ENCODE measurements around the gene WBP2NL.
A peak's percentile ranks its signal among the peaks of the same experiment; 100 is the strongest.
"Not testable (repeated sequence)": the region's sequence is repeated elsewhere in the genome, so short reads cannot be mapped to it uniquely, and the experiment has no call there.

Gene WBP2NL

DNA sequence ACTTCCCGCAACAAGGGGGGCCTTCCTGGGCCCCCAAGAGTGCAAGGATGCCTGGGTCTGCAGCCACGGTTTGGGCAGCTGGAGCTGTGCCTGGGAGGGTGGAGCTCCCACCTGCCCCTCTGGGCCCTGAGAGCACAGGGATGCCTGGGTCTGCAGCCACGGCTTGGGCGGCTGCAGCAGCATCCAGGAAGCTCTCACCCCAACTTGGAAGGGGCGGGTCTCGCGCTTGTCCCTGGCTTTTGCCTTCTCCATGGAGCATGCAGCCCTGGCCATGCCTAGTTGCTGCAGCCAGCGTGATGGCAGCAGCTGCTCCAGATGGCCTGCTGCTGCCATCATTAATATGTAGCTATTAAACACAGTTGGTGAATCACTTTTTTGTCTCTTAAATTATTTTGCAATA is 36.7 kb downstream of the WBP2NL start:
- no peak for DNase-seq

DNA sequence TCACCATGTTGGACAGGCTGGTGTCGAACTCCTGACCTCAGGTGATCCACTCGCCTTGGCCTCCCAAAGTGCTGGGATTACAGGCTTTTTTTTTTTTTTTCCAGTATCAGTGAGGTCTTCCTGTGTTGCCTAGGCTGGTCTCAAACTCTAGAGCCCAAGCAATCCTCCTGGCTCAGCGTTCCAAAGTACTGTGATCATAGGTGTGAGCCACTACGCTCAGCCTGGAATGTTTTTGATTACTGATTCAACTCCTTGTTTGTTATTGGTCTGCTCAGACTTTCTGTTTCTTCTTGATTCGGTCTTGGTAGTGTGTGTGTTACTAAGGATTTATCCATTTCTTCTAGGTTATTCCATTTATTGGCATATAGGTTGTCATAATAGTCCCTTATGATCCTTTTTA is 40.7 kb downstream of the WBP2NL start:
- DNase-seq, result peak; percentile 6

DNA sequence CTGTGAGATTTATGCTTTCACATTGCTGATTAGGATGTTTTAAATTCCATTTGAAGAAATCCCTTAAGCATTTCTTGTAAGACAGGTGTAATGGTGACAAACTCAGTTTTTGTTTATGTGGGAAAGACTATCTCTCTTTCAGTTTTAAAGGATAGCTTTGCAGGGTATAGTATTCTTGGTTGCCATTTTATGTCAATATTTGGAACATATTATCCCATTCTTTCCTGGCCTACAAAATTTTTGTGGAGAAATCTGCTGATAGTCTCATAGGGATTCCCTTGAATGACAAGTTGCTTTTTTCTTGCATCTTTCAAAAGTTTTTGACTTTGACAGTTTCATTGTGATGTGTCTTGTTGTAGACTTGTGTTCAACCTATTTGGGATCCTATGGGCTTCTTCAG is 43.2 kb downstream of the WBP2NL start:
- no peak for DNase-seq

DNA sequence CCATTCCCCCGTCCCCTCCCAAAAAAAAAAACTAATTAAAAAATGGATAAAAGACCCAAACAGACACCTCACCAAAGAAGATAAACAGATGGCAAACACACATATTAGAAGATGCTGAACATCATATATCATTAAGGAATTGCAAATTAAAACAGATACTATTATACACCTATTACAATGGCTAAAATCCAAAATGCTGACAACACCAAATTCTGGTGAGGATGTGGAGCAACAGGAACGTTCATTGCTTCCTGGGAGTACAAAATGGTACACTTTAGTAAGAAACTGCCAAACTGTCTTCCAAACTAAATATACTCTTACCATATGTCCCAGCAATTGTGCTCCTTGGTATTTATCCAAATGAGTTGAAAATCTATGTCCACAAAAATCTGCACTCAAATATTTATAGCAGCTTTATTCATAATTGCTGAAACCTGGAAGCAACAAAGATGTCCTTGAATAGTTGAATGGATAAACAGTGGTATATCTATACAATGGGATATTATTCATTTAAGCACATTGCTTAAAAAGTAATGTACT is 52.1 kb downstream of the WBP2NL start:
- DNase-seq, result no peak

DNA sequence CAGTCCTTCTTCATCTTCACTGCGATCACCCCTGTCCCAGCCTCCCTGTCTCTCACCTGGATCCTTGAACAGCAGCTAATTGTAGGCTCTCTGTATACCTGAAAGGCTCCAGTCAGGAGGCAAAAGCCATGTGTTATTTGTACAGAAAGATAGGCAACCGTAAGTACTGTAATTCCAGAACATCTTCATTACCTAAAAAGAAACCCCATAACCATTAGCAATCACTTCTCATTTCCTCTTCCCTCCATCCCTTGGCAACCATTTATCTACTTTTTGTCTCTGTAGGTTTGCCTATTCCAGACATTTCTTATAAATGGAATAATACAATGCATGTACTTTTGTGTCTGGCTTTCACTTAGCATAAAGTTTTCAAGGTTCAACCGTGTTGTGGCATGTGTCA is 54.2 kb downstream of the WBP2NL start:
- DNase-seq, result no peak

DNA sequence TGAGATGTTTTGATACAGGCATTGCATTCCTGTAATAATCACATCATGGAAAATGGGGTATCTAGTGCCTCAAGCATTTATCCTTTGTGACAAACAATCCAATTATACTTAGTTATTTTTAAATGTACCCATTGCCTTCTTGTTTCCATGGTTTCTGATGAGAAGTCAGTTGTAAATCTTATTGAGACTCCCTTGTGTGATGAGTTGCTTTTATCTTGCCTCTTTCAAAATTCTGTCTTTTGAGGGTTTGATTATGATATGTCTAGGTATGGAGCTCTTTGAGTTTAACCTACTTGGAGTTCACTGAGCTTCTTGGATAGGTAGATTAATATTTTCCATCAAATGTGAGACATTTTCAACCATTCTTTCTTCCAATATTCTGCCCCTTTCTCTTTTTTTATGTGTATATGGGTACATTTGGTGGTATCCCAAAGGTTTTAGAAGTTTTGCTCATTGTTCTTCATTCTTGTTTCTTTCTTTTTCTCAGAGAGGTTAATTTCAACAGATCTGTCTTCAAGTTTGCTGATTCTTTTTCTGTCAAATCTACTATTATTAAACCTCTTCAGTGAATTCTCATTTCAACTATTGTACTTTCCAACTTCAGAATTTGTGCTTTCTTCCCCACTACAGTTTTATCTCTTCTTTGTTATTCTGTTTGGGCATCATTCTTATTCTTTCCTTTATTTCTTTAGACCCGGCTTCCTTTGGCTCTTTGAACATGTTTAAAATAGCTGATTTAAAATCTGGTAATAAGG is 58.3 kb downstream of the WBP2NL start:
- DNase-seq, result no peak

DNA sequence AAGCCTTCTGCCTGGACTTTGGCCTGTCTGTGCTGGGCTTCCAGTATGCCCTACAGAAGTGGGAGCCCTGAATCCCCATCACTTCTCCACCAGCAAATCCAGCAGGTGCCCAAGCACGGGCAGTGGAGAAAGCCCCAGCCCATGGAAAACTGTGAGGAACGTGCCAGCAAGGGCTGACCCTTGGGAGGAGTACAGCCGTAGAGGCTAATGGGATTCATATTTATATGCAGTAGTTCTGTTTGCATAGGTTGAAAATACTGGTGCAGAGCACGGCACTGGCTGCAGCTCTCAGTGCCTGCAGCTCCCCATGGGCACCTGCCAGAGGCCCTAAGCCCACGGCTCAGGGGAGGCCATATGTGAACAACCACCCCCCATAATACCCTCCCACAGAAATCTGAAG is 61.9 kb downstream of the WBP2NL start:
- DNase-seq, result no peak

DNA sequence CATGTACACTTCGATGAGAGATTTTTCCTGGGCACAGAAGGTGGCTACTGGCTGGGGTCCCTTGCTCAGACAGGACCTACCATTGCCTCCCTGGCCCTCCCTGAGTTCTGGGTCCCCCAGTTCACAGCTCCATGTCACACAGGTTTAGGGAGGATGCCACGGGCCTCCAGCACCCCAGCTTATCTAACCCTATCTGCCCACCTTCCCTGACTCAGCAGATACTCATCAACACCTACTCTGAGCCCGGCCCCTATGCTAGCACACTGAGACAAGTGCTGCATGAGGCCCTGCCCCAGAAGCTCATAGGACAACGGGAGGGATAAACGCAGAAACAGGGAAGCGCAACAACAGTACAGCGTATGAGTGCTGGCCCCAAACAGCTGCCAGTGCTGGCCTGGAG is 62.5 kb downstream of the WBP2NL start:
- no peak for DNase-seq

DNA sequence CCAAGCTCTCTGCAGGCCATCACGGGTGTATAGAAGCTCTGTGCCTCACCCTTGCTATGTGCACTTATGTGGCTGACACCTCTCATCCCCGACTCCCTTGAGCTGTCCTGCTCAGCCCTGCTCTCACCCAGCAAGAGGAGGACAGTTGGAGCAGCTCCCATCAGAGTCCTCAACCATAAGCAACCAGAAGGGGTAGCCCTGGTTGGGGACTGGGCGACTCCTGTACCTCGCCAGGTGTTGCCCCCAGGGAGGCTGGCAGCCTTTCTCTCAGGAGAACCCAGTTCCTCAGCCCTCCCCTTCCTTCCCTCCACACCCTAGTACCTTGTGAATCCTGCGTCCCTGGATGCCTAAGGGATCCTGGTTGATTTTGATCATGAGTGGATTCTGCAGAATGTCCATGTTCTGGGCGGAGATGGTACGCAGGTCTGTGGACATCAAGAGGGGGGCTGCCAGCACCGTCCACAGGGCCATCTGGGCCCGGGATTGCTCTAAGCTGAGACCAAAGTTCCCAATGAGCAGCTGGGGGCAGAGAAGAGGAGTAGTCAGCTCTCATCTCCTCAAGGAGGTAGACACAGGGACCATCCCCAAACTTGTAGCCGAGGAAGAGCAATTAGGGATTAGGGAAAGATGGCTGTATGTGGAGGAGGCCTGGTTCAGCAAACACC is 64.0 kb downstream of the WBP2NL start:
- no peak for DNase-seq

DNA sequence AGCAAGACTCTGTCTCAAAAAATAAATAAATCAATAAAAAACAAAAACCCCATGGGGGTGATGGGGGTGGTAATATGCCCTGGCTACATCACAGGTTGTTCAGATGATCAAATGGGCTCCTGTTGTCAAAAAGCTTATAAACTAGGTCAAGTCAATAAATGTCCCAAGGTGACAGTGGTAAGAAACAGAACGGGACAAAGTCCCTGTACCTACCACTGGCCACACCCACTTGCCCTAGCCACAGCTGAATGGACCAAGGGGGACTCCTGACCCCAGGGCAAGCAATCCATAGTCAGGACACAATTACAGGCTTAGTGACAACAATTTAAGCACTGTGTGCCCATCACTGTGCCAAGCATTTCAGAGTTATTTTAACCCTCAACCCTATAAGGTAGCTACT is 66.0 kb downstream of the WBP2NL start:
- no peak for DNase-seq

DNA sequence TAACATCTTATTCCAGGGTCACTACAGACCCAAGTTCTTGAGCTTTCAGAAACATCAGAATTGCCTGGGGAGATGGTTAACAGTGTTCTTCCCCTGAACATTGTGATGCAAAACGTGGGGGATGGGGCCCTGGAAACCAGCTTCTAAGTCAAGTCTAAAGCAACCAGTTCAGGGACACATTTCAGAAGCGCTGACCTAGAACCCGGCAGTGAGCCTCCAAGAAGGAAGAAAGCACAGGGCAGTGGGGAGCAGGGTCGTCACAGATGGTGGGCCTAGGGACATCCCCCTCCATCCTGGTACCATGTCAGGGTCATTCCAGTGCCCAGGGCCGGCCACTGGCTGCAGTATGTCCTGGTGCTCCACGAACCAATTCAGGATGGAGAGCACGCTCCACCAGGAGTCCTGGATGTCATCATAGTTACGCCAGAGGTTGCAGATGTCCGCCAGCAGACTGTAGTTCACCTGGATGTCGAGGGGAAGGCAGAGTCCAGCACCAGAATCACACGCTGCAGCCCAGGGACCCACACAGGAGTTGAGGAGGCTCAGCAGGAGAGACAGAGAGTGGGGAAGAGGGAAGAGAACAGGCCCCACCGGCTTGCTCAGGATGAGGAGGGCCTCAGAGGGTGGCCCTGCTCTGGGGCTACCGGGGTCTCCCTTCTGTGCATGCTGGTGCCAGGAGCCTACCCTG is 67.0 kb downstream of the WBP2NL start:
- DNase-seq, result no peak

DNA sequence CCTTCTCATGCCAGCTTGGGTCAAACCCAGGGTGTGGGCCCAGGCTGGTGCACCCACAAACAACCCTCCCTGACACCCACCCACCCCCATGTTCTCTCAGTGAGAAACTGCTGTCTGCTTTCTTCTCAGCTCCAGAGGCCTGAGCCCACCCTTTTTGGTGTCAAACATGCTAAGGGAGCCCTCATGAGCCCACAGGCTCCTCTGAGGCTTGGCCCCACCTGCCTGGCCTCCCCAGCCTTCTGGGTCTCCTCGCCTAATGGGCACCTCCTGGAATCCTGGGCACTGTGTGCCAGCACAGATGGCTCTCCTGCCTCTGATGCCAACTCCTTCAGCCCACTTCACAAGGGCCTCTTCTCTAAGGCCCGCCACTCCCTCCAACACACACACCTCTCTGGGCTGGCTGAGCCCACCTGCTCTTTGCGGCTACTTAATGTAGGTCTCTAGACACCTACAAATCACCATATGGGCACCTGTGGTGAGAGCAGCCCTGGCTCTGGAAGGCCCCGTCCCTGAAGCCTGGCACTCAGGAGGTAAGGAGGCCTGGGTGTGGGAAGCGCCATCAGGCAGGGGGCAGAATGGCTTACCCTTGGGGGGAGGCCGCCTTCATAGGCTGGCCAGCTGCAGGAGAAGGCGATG is 67.7 kb downstream of the WBP2NL start:
- no peak for DNase-seq

DNA sequence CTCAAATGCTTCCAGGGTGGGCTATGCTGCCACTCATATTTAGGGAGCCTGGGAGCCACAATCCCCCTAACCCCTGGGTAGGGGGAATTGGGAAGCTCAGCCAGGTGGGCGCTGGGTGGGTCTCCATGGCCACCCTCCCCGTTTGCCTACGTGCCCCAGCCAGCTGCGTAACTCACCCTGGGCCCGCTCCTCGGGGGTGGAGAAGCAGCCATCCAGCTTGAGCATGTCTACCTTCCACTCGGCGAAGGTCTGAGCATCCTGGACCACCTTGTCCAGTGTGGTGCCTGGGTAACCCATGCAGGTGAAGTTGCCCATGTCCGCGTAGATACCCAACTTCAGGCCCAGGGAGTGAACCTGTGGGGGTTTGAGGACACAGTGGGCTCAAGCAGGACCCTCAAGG is 68.3 kb downstream of the WBP2NL start:
- DNase-seq, result no peak

DNA sequence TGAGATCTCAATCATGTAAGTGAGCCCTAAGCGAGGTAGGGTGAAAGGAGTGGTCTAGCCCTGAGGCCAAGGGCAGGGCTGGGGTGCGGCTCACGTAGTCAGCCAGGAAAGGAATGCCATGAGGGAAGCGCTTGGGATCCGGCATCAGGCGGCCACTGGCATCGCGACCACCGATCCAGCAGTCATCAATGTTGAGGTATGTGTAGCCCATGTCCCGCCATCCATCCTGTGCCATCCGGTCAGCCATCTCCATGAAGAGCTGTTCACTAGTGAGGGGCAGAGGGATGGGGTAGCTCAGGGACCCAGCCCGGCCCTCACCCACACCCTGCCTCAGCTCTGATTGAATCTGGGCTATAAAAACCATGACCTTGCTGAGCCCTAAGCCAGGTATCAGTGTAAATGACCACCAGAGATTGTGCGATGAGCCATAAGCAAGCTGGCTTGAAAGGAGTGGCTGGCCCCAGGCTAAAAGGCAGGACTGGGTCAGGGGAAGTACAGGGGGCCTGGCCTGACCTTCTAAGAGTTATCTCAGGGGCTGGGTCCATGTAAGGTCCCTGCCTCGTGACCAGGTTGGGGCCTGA is 69.2 kb downstream of the WBP2NL start:
- no peak for DNase-seq

DNA sequence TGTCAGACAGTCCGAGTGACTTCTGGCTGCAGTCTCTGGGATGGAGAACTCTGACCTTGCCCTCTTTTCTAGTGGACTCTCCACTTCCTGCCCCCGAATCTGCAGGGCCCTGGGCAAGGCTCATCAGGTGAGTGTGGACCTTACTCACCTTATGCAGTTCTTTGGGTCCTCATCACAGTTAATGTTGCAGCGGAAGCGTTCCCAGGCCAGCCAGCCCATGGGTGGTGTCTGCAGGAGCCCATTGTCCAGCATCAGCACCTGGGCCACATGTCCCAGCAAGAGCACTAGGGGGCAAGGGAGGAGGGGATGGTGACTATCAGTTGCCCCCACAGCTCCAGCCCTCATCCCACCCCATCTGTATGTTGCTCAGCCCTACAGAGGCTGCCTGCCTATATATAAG is 69.7 kb downstream of the WBP2NL start:
- no peak for DNase-seq

DNA sequence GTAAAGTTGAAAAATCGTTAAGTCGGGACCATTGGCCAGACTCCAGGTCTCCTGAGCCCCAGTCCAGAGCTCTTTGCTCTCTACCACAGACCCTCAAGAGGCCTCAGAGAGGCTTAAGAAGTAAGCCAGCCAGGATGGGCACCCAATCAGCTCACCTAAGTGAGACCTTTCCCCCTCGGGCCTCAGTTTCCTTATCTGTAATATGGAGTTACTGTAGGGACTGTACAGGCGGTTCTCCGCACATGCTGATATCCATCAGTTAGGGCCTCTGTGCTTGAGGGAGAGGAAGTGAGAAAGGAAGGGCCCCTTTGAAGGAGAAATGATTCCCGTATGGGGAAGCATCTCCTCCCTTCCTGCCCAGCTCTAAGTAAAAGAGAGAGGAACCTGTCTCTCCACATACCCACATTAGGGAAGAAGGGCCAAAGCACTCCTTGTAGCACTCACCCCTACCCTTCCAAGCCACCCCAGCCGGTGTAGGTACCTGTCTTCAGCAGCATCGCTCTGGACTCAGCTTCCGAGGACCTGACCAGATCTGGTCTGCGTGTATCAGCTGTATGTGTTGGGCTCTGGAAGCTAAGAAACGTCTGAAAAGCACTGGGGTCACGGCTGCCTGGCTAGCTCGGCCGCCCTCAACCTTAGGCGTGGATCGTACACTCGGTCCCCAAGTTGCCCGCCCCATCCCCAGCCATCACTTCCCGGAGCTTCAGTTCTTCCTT is 71.4 kb downstream of the WBP2NL start:
- no peak for DNase-seq

DNA sequence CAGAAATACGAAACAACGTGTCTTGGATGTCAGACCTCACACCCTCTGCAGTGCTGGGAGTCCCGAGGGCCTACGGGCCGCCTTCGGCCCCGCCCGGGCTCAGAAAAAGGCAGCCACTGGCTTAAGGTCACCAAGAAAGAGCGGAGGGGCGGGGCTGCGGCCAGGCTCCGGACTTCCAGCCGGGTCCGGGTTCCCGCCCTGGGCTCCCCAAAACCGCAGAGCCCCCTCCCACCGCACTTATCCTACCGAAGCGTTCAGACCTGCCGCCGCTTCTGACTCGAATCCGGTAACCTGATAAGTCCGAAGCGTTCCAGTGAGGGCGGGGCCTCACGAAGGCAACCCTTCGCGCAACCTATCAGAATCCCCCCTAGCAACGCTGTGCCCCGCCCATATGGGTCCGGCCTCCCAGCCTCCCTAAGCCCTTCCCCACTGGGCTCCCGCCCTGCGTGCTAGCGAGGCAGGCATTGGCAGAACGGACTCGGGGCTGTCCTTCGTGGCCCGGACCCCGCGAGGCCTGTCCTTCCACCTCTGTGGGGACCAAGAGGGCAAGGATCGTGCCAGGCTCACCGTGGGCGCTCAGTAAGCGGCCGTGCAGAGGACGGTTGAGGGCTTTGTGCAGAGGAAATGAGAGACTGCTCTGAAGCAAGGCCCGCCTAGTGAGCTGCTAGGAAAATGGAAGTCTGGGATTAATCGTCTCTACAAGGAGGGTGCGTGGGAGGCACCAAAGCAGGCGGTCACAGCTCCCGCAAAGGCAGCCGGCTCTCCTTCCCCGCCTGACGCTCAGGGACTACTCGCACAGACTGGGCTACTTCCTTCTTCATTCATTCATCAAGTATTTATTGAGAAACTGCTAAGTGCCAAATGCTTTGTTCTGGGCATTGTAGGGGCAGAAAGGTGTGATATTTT is 72.2 kb downstream of the WBP2NL start, which contains the start of gene NAGA:
NAGA (minus strand) TSS at position 296 of the 906 bp plus-strand sequence. CDS start 515 bp downstream, outside the sequence.
- peak; percentile 96 for DNase-seq

DNA sequence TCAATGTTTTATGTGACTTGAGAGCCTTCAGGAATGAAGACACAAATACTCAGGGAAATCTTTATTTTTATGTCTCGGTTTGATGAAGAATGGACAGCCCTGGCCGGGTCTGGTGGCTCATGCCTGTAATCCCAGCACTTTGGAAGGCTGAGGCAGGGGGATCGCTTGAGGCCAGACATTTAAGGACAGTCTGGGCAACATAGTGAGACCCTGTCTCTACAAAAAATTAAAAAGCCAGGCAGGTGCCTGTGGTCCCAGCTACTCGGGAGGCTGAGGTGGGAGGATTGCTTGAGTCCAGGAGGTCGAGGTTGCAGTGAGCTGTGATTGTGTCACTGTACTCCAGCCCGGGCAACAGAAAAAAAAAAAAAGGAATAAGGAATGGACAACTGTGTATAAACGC is 72.9 kb downstream of the WBP2NL start:
- DNase-seq, result not testable (repeated sequence)

DNA sequence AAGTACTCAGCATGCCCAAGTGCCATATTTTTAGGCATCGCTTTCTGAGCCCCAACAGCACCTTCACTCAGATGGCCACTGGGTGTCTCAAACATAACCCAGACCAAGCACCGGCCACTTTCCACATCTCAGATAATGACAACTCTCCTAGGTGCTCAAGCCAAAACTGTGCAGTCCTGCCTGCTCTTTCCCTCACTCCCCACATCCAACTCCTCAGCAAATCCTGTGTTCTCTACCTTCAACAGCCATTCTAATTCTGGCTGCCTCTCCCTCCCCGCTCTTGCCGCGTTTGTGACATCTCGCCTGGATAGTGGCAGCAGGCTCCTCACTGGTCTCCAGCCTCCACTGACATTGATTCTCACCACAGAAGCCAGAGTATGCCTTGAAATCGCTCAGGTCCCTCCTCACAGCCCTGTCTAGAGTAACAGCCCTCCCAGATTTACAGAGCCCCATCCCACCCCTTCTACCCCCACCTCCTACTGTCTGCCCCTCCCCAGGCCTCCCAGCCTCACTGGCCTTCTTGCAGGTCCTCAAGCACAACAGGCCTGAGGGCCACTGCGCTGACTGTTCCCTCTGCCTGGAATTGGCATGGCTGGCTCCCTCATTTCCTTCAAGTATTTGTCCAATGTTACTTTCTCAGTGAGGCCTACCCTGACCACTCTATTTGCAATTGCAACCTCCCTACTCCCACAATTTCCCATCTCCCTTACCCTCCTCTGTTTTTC is 74.2 kb downstream of the WBP2NL start:
- DNase-seq, result no peak

DNA sequence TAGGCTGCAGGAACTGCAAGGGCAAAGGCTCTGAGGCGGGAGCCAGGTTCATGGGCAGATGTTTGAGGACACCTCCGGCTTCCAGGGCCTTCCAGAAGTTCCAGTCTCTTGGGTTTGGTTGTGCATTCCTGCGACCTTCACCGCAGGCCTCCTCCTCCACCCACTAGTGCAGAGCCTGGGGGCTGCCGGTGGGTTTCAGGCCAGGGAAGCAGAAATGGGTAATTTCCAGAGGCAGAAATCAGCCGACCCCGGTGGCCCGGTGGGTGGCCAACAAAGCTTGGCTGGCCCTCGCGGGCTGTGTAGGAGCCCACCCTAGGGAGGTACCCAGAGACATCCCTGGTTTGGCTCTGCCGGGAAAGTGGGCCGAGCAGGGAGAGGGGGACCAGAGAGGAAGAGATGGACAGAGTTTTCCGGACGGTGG is 75.0 kb downstream of the WBP2NL start:
- DNase-seq, result no peak

Measured in fibroblast of skin of back (primary cell).